ENCODE data around the gene GNB1. TPM values are rescaled to one million over a fixed set of nuclear protein-coding genes. Genes with fewer than 3 reads are reported as not detected.

Gene GNB1
- total RNA-seq, 1 donor from 2014 or later = 422 TPM

DNA sequence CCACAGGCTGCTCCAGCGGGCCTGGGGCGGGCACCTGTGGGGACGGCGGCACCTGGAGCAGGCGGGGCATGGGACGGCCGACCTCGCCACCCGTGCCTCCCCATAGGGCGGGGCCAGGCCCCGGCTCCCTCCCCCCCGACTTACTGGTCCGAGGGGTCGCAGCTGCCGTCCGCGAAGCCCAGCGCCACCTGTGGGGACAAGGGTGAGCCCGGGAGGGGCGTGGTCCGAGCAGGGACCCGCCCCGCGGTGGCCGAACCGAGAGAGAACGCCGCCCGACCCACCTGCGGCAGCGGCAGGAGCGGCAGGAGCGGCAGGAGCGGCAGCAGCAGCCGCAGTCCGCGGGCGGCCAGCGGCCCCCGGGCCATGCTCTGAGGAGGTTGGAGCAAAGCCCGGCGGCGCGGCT is 28.0 kb upstream of the GNB1 start, which contains the start of gene TMEM52:
Gene TMEM52, minus strand, starts transcription at position 379 of the 403 bp plus-strand sequence. Its CDS starts 14 bp downstream, at position 365.
- Mint-ChIP-seq H3K9me3 (no peaks in the 10 kb centered on the region), H3K4me1 (peaks cover 3% of the 10 kb centered on the region), H3K27me3 (peaks cover 2% of the 10 kb centered on the region), H3K4me3 (peak within 1 kb of the TSS; percentile 79), H3K27ac (peak within 1 kb of the TSS; percentile 70), H3K36me3 (ENCODE audit: low read depth) (no peaks in the 10 kb centered on the region)
- intact Hi-C loops (cut with micrococcal nuclease) = loop anchor here (1.0 to 5.0 kb wide), 3 partner anchors 10 to 668 kb away; partner anchors contain the start of gene PRXL2B
- DNase-seq = no peak

DNA sequence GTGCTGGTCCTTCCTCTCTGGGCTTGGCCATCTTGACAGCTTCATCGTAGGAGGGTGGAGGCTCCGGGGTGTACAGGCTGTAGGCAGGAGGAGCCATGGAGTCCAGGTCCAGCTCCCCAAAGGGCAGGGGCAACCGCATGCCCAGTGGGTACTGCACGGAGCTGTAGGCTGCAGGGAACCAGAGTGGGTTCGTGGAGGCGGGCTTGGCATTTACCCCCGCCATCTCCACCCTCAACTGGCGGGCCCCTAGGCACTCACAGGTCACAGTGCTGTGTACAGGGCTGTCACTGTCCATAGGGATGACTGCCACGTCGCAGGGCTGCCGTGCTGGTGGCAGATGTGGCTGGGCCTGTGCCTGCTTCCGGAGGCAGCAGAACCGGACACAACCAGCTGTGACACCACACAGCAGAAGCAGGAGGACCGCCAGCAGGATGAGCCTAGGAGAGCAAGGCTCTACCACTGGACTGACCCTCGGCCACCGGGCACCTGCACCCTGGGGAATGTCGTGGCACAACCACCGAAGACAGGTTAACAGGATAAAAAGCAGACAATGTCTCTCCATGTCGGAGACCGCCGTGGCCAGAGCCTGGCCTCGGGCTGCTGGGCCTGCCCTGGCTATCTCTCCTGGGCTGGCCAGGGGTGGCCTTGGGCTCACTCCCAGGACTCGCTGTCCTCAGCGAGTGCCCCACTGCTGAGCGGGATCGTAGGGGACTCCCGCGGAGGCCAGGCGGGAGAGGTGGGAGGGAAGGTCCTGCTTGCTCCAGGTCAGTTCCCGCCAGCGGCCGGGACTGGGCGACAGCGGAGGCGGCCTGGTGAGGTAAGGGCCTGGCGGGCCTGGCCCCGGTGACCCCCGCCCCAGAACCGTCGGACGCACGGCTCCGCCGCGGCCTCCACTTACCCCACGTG is 27.4 kb upstream of the GNB1 start:
- peaks cover 2% of the 10 kb centered on the region for H3K27me3 Mint-ChIP-seq
- intact Hi-C loops (cut with micrococcal nuclease) = loop anchor here (5.0 kb wide), 1 partner anchor 669 kb away; the partner anchor contains the start of gene PRXL2B
- DNase-seq = no peak
- no peak overlapping the region for H3K27ac Mint-ChIP-seq
- H3K36me3 Mint-ChIP-seq (ENCODE audit: low read depth) = no peaks in the 10 kb centered on the region
- H3K4me1 Mint-ChIP-seq = peaks cover 3% of the 10 kb centered on the region
- H3K9me3 Mint-ChIP-seq = no peaks in the 10 kb centered on the region
- peak overlapping the region; percentile 55 for H3K4me3 Mint-ChIP-seq

DNA sequence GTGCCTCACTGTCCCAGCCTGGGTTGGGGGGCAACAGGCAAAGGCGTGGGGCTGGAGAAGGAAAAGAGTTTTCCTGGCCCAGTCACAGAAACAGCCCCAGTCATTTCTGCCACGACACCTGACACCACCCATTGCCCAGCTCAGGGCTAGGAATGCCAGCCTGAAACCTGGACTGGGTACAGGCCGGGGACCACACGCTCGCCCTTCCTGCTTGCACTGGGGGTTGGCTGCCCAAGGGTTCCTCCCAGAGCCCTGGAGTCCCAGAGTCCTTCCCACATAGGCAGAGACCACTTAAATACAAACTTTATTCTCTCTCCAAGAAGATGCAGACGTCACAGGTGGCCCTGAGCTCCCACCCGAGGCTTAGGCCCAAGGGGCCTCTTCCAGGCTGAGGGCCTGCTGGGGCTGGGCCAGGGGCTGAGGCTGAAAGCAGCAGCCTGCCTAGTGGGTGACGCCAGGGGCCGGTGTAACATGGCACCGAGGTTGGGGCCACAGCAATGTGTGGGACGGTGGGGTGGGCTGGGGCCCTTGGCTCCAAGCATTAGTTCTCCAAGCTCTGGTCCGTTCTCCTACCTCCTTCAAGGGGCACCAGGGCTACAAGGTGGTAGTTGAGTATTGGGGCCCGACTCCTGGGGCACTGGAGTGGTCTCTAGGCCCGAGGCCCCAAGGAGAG is 26.6 kb upstream of the GNB1 start:
- peak overlapping the region; percentile 48 for H3K4me3 Mint-ChIP-seq
- intact Hi-C loops (cut with micrococcal nuclease) = loop anchor here (5.0 kb wide), 1 partner anchor 670 kb away; the partner anchor contains the start of gene PRXL2B
- no peak for DNase-seq
- H3K36me3 Mint-ChIP-seq (ENCODE audit: low read depth) = no peaks in the 10 kb centered on the region
- H3K9me3 Mint-ChIP-seq = no peaks in the 10 kb centered on the region
- H3K27me3 Mint-ChIP-seq = peaks cover 2% of the 10 kb centered on the region
- no peak overlapping the region for H3K27ac Mint-ChIP-seq
- peaks cover 3% of the 10 kb centered on the region for H3K4me1 Mint-ChIP-seq

DNA sequence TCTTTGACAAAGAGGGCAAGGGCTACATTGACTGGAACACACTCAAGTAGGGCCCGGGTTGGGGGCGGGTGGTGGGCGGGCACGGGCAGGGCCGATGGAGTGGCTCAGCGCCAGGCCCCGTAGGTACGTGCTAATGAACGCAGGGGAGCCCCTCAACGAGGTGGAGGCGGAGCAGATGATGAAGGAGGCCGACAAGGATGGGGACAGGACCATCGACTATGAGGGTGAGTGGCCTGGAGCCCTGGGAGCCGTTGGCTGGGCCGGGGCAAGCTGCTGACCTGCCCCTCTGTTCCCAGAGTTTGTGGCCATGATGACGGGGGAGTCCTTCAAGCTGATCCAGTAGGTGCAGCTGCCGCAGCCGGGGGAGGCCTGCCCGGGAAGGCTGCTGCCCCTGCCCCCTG is 26.0 kb upstream of the GNB1 start:
- H3K4me1 Mint-ChIP-seq = peaks cover 3% of the 10 kb centered on the region
- H3K9me3 Mint-ChIP-seq = no peaks in the 10 kb centered on the region
- H3K4me3 Mint-ChIP-seq = no peak overlapping the region
- DNase-seq = no peak
- intact Hi-C loops (cut with micrococcal nuclease) = loop anchor here (5.0 kb wide), 1 partner anchor 670 kb away; the partner anchor contains the start of gene PRXL2B
- H3K27me3 Mint-ChIP-seq = peaks cover 2% of the 10 kb centered on the region
- no peak overlapping the region for H3K27ac Mint-ChIP-seq
- H3K36me3 Mint-ChIP-seq (ENCODE audit: low read depth) = no peaks in the 10 kb centered on the region

DNA sequence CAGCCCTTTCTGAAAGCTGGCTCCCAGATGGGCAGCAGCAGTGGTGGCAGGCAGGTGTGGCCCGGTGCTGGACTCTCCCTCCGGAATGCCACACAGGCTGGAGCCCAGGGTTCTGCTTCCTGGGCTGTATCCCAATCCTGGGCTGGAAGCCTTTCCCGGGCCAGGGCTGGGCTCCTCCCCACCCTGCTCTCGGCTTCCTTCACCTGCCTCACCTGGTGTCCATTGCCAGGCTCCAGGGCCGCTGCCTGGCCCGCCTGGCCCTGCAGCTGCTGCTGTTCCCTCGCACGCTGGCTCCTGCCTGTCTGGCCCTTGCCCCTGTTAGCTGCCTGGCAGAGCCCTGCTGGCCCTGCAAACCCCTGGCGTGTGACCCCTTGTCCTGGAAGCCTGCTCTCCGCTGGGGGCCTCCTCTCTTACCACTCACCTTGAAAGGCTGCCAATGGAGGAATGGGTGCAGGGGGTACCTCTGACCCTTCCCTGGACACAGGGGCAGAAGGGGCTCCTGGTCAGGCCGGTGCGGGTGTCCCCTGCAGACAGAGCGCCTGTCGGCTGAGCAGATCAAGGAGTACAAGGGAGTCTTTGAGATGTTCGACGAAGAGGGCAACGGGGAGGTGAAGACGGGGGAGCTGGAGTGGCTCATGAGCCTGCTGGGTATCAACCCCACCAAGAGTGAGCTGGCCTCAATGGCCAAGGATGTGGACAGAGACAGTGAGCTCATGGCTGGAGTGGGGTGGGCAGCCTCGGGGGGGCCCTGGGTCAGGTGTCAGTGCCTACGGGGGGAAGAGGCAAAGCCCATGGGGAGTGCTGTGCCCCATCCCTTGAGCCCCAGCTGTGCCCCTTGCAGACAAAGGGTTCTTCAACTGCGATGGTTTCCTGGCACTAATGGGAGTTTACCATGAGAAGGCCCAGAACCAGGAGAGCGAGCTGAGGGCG is 25.3 kb upstream of the GNB1 start:
- H3K4me3 Mint-ChIP-seq = no peak overlapping the region
- no peak for DNase-seq
- intact Hi-C loops (cut with micrococcal nuclease) = loop anchor here (5.0 kb wide), 1 partner anchor 671 kb away; the partner anchor contains the start of gene PRXL2B

DNA sequence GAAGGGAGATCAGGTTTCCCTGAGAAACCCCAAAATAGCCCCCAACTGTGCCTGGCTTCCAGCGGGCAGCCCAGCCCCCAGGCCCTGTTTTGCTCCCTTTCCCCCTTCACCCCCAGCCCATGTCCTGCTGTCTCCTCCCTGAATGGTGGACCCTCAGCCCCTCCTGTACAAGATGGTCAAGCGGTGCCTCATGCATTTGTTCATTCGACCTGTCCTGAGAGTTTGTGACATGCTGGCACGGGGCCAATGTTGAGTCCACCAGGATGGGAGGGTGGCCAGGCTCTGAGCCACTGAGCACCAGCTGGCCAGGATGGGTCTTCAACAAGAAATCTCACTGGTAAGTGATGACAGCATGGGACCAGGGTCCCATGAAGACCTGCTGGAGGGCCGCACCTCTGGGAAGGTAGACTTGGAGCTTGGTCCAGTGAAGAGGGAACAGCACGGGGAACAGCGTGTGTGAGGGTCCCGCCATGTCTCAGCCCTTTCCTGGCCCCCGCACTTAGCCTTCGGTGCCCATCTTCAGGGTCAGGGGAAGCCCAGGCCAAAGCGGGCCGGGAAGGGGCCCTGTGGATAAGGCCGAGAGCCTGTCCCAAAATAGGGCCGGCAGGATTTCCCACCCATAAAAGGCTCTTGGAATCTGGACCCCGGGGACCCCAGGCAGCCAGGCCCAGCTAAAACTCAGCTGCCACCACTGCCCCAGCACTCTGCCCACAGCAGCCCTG is 24.2 kb upstream of the GNB1 start, which contains the start of gene CALML6:
Gene CALML6, plus strand, starts transcription at position 290 of the 722 bp plus-strand sequence. Its CDS starts 21 bp downstream, at position 311.
- Mint-ChIP-seq H3K27ac (no peak within 1 kb of the TSS), H3K27me3 (peaks cover 5% of the 10 kb centered on the region), H3K4me1 (peaks cover 3% of the 10 kb centered on the region), H3K4me3 (no peak within 1 kb of the TSS), H3K36me3 (ENCODE audit: low read depth) (no peaks in the 10 kb centered on the region), H3K9me3 (no peaks in the 10 kb centered on the region)
- DNase-seq = no peak
- intact Hi-C loops (cut with micrococcal nuclease) = loop anchor here (5.0 kb wide), 1 partner anchor 672 kb away; the partner anchor contains the start of gene PRXL2B

More for the DNA sequence above, 25.3 kb upstream of the GNB1 start:
- Mint-ChIP-seq H3K4me1 (peaks cover 3% of the 10 kb centered on the region), H3K27me3 (peaks cover 5% of the 10 kb centered on the region), H3K9me3 (no peaks in the 10 kb centered on the region), H3K27ac (no peak overlapping the region), H3K36me3 (ENCODE audit: low read depth) (no peaks in the 10 kb centered on the region)

DNA sequence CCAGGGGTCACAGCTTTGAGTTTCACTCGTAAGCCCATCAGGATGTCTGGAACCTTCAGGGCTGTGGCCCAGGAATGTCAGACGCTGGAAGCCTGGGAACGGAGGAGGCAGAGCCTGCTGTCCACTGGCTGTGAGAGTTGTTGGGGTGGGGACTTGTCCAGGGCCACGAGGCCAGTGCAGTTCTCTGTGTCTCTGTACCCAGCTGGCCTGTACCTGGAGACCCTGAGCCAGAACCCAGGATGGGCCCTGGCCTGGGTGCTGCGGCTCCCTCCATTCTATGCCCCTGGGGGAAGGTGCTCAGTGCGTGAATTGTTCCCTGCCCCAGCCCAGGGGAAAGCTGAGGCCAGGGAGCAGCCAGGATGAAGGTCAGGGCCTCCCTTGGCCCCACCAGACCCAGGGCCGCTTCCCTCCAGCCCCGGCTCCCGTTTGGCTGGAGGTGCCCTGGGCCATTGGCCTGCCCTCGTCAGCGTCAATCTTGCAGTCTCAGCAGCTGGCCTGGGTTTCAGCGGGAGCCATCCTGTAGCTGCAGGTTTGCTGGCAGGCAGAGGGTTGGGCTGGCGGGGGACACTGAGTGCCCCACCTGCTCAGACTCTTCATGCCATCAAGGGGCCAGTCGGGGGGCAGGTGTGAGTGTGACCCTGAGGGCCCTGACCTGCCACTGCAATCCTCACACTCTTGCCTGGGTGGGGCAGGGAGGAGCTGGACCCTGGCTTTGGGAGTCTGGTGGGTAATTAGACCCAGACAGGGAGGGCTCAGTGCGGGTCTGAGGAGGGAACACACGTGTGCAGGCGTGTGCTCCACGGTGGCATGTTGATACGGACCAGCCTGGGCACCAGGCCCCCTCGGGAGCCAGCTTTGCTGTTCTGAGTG is 23.4 kb upstream of the GNB1 start:
- H3K36me3 Mint-ChIP-seq (ENCODE audit: low read depth) = no peaks in the 10 kb centered on the region
- peak; percentile 56 for DNase-seq
- H3K27ac Mint-ChIP-seq = no peak overlapping the region
- peaks cover 5% of the 10 kb centered on the region for H3K27me3 Mint-ChIP-seq
- H3K4me3 Mint-ChIP-seq = no peak overlapping the region
- no peaks in the 10 kb centered on the region for H3K9me3 Mint-ChIP-seq
- peaks cover 3% of the 10 kb centered on the region for H3K4me1 Mint-ChIP-seq
- intact Hi-C loops (cut with micrococcal nuclease) = no loop called here

DNA sequence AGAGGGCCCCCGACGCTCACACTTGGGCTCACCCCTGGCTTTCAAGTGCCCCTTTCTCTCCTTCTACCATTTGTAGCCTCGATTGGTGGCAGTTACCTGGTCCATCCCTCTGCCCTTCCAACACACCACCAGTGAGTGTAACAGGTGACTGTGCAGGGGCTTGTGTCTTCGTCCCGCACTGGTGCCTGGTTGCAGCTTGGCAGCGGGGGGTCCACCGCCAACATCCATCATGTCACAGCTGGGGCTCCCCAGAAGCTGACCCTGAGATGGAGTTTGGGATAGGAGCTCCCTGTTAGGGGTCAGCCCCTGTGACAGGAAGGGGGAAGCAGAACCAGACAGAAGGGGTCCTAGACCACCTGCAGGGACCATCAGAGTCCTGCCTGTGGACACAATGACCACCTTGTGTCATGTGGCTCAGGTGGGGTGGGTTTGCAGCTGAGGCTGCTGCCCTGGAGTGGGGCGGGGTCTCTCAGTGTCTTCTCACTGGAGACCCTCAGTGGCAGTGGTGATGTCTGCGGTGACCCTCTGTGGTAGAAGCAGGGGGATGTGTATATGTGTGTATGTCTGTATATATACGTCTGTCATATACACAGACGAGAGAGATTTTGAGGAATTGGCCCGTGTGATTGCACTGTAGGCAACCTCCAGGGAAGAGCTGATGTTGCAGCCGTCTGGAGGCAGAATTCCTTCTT is 20.6 kb upstream of the GNB1 start:
- Mint-ChIP-seq H3K9me3 (no peaks in the 10 kb centered on the region), H3K27ac (no peak overlapping the region), H3K36me3 (ENCODE audit: low read depth) (no peaks in the 10 kb centered on the region), H3K4me1 (peaks cover 8% of the 10 kb centered on the region), H3K4me3 (peak overlapping the region; percentile 28), H3K27me3 (peaks cover 4% of the 10 kb centered on the region)
- intact Hi-C loops (cut with micrococcal nuclease) = no loop called here
- peak; percentile 54 for DNase-seq

DNA sequence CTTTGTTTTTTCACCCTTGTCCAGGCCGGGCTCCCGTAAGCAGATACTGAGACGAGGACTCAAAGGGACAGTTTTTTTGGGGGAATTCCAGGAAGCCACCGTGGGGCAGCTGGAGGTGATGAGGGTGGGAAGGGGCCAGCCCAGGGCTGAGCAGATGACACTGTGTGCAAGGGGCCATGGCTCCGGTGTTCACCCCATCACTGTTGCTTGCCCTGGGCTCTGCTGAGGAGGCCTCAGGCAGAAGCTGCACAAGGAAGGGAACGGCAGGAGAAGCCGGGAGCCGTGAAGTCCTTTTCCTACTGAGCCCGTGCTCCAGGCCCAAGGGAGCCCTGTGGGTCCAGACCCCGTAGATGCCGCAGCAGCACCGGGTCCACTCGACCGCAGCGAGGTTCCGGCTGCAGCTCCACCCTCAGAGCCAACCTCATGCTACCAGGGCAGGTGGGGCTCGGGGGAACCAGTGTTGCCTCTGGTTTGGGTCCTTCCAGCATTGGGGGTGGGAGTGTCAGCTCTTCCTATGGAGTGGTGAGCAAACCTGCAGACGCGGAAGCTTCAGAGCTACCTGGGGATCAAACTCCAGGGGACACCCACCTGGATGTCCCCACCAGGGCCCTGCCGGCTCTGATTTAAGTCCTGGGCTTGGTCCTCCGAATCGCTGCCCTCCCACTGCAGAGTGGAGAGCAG is 19.9 kb upstream of the GNB1 start:
- intact Hi-C loops (cut with micrococcal nuclease) = no loop called here
- no peaks in the 10 kb centered on the region for H3K9me3 Mint-ChIP-seq
- no peak overlapping the region for H3K27ac Mint-ChIP-seq
- DNase-seq = no peak
- H3K4me3 Mint-ChIP-seq = peak overlapping the region; percentile 85
- peaks cover 4% of the 10 kb centered on the region for H3K27me3 Mint-ChIP-seq
- peaks cover 12% of the 10 kb centered on the region for H3K4me1 Mint-ChIP-seq
- H3K36me3 Mint-ChIP-seq (ENCODE audit: low read depth) = no peaks in the 10 kb centered on the region

DNA sequence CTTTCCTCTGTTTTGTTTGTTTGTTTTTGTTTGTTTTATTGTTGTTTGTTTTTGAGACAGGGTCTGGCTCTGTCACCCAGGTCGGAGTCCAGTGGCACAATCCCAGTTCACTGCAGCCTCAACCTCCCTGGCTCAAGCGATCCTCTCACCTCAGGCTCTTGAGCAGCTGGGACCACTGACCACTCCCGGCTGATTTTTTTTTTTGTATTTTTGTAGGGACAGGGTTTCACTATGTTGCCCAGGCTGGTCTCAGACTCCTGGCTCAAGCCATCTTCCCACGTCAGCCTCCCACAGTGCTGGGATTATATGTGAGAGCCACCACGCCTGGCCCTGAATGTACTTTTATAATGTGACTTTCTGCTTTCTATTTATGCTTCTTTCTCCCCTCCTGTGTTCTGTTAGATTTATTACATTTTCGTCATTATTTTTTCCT is 19.2 kb upstream of the GNB1 start:
- peak overlapping the region; percentile 85 for H3K4me3 Mint-ChIP-seq
- intact Hi-C loops (cut with micrococcal nuclease) = no loop called here
- H3K27ac Mint-ChIP-seq = peak overlapping the region; percentile 88
- H3K4me1 Mint-ChIP-seq = peaks cover 12% of the 10 kb centered on the region
- no peaks in the 10 kb centered on the region for H3K9me3 Mint-ChIP-seq
- H3K27me3 Mint-ChIP-seq = peaks cover 4% of the 10 kb centered on the region
- DNase-seq = no peak
- H3K36me3 Mint-ChIP-seq (ENCODE audit: low read depth) = no peaks in the 10 kb centered on the region

DNA sequence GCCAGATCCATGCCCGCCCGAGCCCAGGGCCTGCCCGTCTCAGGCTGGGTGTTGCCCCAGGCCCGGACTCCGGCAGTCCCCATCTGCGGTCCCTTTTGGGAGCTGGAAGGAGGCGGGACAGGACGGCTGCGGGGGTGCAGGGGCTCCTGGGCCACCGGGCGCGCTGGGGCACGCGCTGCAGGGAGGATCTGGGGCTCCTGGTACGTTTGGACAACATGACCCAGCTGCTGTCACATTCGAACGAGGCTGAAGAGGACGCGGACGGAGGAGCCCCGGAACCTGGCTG is 17.6 kb upstream of the GNB1 start:
- Mint-ChIP-seq H3K4me3 (peak overlapping the region; percentile 73), H3K27ac (peak overlapping the region; percentile 74), H3K9me3 (no peaks in the 10 kb centered on the region), H3K27me3 (peaks cover 4% of the 10 kb centered on the region), H3K36me3 (ENCODE audit: low read depth) (no peaks in the 10 kb centered on the region), H3K4me1 (peaks cover 12% of the 10 kb centered on the region)
- no peak for DNase-seq
- intact Hi-C loops (cut with micrococcal nuclease) = loop anchor here (2.0 kb wide), 2 partner anchors 18 to 130 kb away; partner anchors contain the start of genes GNB1 and NADK
